HG02623 (cell line): Measurements from ENCODE around the gene MYO9B.

Source experiments
- ATAC-seq: cut with Tn5 transposase; IDR thresholded peaks from one replicate; pipeline ENCODE4 v1.9.1; 2021; ENCODE audit warnings: moderate library complexity; ENCODE audit not compliant: unreplicated experiment

The MYO9B gene

GRCh38 chr19:17211547-17212446 lies 136.2 kb downstream of the MYO9B start:
- no peak for ATAC-seq

- ATAC-seq = no peak
Measured at GRCh38 chr19:17213334-17213733, 137.8 kb downstream of the MYO9B start.

GRCh38 chr19:17214508-17215126 lies 139.0 kb downstream of the MYO9B start:
- ATAC-seq = no peak

GRCh38 chr19:17215127-17215971 lies 139.8 kb downstream of the MYO9B start, which contains the start of gene USE1:
Gene USE1 (plus strand): TSS chr19:17215357. CDS start chr19:17215406, 49 bp downstream.
- ATAC-seq = peak; percentile 67

- ATAC-seq = no peak
Measured at GRCh38 chr19:17216058-17216670, 140.6 kb downstream of the MYO9B start.

GRCh38 chr19:17219286-17219685 lies 143.7 kb downstream of the MYO9B start:
- no peak for ATAC-seq

GRCh38 chr19:17220207-17220758 lies 144.7 kb downstream of the MYO9B start:
- no peak for ATAC-seq

- no peak for ATAC-seq
Measured at GRCh38 chr19:17225053-17225452, 149.5 kb downstream of the MYO9B start.

GRCh38 chr19:17226002-17226933 lies 150.7 kb downstream of the MYO9B start, which contains the start of gene OCEL1:
Gene OCEL1 (plus strand): TSS chr19:17226226. CDS start chr19:17226248, 22 bp downstream.
- peak; percentile 85 for ATAC-seq

GRCh38 chr19:17227798-17228367 lies 152.3 kb downstream of the MYO9B start:
- no peak for ATAC-seq

- no peak for ATAC-seq
Measured at GRCh38 chr19:17229890-17230289, 154.3 kb downstream of the MYO9B start.

- no peak for ATAC-seq
Measured at GRCh38 chr19:17232258-17232657, 156.7 kb downstream of the MYO9B start.

- ATAC-seq = no peak
Measured at GRCh38 chr19:17234911-17235299, 159.3 kb downstream of the MYO9B start.

GRCh38 chr19:17235300-17235970 lies 159.9 kb downstream of the MYO9B start:
- ATAC-seq = no peak

- ATAC-seq = no peak
Measured at GRCh38 chr19:17235971-17236777, 160.6 kb downstream of the MYO9B start.

- no peak for ATAC-seq
Measured at GRCh38 chr19:17236811-17237543, 161.4 kb downstream of the MYO9B start.
